ENCODE results near the gene ZACN.

GRCh38 chr17:76079956-76080767 is 1.2 kb downstream of the ZACN start:
- TF ChIP-seq CTCF (IDR thresholded peaks at IDR 0.05; ENCODE audit: poor library complexity): no peak
- TF ChIP-seq EZH2phosphoT487 (IDR thresholded peaks at IDR 0.05; ENCODE audit: low read depth, severe bottlenecking, unreplicated experiment): no peak

All from hepatocyte (in vitro differentiated cells).